Glutamatergic neuron (in vitro differentiated cells): Measurements from ENCODE around the gene PTGFRN. TPM values are rescaled to one million over a fixed set of nuclear protein-coding genes. Genes with fewer than 3 reads are reported as not detected.

Experiments used
- DNase-seq: peaks from one replicate; pipeline ENCODE4 v3.0.0; 2022
- H3K27ac Mint-ChIP-seq: one replicate; pipeline ENCODE4 v1.8.0; 2020; ENCODE audit warnings: mild to moderate bottlenecking, mixed read lengths, inconsistent platforms; ENCODE audit not compliant: unreplicated experiment
- H3K27me3 Mint-ChIP-seq: one replicate; pipeline ENCODE4 v1.8.0; 2020; ENCODE audit warnings: mild to moderate bottlenecking, moderate library complexity, mixed read lengths, inconsistent platforms; ENCODE audit not compliant: unreplicated experiment
- H3K36me3 Mint-ChIP-seq: one replicate; pipeline ENCODE4 v1.8.0; 2020; ENCODE audit warnings: mild to moderate bottlenecking, mixed read lengths, inconsistent platforms; ENCODE audit not compliant: unreplicated experiment
- H3K4me1 Mint-ChIP-seq: one replicate; pipeline ENCODE4 v1.8.0; 2020; ENCODE audit warnings: mild to moderate bottlenecking, low read depth, mixed read lengths, inconsistent platforms; ENCODE audit not compliant: unreplicated experiment
- H3K4me3 Mint-ChIP-seq: one replicate; pipeline ENCODE4 v1.8.0; 2020; ENCODE audit warnings: mild to moderate bottlenecking, mixed read lengths, inconsistent platforms; ENCODE audit not compliant: unreplicated experiment
- H3K9me3 Mint-ChIP-seq: one replicate; pipeline ENCODE4 v1.8.0; 2020; ENCODE audit warnings: mild to moderate bottlenecking, moderate library complexity, mixed read lengths, inconsistent platforms; ENCODE audit not compliant: unreplicated experiment
- total RNA-seq: library from RNA; stranded (reverse); fragmentation: NEBNext Ultra II Directional; extraction: Animal tissue kit (Norgen Biotek cat#: 25700); gene quantifications from one replicate; pipeline ENCODE4 v1.2.1, GENCODE V29; 2021; ENCODE audit not compliant: unreplicated experiment
- TF ChIP-seq, protein P1 (sequence below): fragments of 200-600 bp; sonication (generic); IDR thresholded peaks from one replicate; pipeline ENCODE4 v1.5.0; 2021; ENCODE audit not compliant: partially characterized antibody, unreplicated experiment

The PTGFRN gene
- total RNA-seq, 1 donor from 2014 or later = 61.2 TPM

- H3K4me3 Mint-ChIP-seq = no peak overlapping the region
- H3K4me1 Mint-ChIP-seq = no peaks in the 10 kb centered on the region
- H3K27ac Mint-ChIP-seq = no peak overlapping the region
- H3K27me3 Mint-ChIP-seq = peaks cover 3% of the 10 kb centered on the region
- DNase-seq = no peak
- peaks cover 2% of the 10 kb centered on the region for H3K9me3 Mint-ChIP-seq
- TF ChIP-seq, protein P1, sequence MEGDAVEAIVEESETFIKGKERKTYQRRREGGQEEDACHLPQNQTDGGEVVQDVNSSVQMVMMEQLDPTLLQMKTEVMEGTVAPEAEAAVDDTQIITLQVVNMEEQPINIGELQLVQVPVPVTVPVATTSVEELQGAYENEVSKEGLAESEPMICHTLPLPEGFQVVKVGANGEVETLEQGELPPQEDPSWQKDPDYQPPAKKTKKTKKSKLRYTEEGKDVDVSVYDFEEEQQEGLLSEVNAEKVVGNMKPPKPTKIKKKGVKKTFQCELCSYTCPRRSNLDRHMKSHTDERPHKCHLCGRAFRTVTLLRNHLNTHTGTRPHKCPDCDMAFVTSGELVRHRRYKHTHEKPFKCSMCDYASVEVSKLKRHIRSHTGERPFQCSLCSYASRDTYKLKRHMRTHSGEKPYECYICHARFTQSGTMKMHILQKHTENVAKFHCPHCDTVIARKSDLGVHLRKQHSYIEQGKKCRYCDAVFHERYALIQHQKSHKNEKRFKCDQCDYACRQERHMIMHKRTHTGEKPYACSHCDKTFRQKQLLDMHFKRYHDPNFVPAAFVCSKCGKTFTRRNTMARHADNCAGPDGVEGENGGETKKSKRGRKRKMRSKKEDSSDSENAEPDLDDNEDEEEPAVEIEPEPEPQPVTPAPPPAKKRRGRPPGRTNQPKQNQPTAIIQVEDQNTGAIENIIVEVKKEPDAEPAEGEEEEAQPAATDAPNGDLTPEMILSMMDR = no peak
- H3K36me3 Mint-ChIP-seq = peaks cover 6% of the 10 kb centered on the region
Measured at GRCh38 chr1:116957646-116958045, 47.9 kb downstream of the PTGFRN start.

DNA sequence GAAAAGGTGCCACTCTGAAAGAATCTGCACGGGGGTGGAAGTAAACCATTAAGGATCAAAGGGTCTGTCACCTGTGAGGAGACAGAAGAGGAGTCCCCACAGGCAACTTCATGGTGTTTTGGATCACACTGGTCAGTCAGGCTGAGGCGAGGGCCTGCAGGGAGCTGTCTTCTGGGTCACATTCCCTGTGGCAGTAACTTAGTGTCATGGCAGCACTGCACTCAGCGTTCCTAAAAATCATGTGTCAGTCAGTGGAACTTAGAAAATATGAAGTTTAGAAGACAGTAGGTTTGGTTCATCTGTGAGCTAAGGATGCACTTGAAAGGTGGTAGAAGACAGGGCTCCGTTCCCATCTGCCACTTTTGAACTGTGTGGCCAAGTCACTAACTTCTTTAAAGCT lies 48.4 kb downstream of the PTGFRN start:
- Mint-ChIP-seq H3K36me3 (peaks cover 6% of the 10 kb centered on the region), H3K27me3 (peaks cover 3% of the 10 kb centered on the region), H3K27ac (no peak overlapping the region), H3K4me1 (no peaks in the 10 kb centered on the region), H3K9me3 (peaks cover 2% of the 10 kb centered on the region), H3K4me3 (no peak overlapping the region)
- no peak for DNase-seq
- TF ChIP-seq, protein P1 = no peak

DNA sequence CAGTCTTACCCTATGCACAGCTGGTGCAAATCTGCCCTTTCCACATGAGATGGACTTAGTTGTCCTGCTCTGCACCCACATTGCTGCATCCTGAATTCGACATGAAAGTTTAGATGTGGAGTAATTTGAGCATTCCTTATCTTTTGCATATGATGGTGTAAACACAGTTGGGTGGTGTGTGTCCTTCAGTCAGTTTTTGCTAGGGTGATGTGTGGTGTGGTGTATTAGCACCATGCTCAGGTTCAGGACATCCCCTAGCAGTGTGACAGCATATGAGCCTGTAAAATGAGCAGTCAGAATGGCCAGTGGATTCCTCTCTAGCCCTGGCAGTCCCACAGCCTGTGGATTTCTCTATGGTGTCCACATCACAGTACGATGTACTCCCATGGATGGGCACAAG lies 49.3 kb downstream of the PTGFRN start:
- TF ChIP-seq, protein P1 = no peak
- Mint-ChIP-seq H3K36me3 (peaks cover 6% of the 10 kb centered on the region), H3K27ac (no peak overlapping the region), H3K4me1 (no peaks in the 10 kb centered on the region), H3K27me3 (peaks cover 3% of the 10 kb centered on the region), H3K9me3 (peaks cover 2% of the 10 kb centered on the region), H3K4me3 (no peak overlapping the region)
- DNase-seq = no peak

DNA sequence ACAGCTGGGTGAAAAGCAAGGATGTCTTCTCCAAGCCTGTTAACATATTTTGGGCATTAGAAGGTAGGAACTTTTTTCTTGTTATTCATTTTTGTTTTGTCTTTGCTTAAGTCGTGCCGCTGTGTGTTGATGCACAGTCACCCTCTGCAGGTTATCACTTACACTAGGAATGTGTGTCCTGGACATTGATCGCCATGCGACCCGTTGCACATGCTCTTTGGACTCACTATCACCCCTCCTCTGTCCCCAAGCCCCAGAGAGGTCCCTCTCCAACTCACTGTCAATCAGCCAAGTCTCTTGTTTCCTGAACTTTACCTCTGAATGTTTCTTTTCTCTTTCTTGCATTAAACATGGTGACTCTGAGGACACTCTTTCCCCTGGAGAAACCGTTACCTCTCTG lies 51.9 kb downstream of the PTGFRN start:
- Mint-ChIP-seq H3K9me3 (peaks cover 2% of the 10 kb centered on the region), H3K4me3 (no peak overlapping the region), H3K36me3 (peaks cover 6% of the 10 kb centered on the region), H3K4me1 (peaks cover 8% of the 10 kb centered on the region), H3K27ac (no peak overlapping the region), H3K27me3 (peaks cover 3% of the 10 kb centered on the region)
- no peak for DNase-seq
- TF ChIP-seq, protein P1 = no peak

GRCh38 chr1:116962987-116963639 lies 53.4 kb downstream of the PTGFRN start:
- Mint-ChIP-seq H3K36me3 (peaks cover 6% of the 10 kb centered on the region), H3K9me3 (peaks cover 2% of the 10 kb centered on the region), H3K27ac (no peak overlapping the region), H3K4me1 (peaks cover 13% of the 10 kb centered on the region), H3K4me3 (no peak overlapping the region), H3K27me3 (peaks cover 3% of the 10 kb centered on the region)
- no peak for DNase-seq
- TF ChIP-seq, protein P1 = no peak
